Smooth muscle cell (in vitro differentiated cells): ENCODE results near the gene MRPL21. TPM values are rescaled to one million over a fixed set of nuclear protein-coding genes. Genes with fewer than 3 reads are reported as not detected.

Source experiments
- DNase-seq: peaks from one replicate; lab custom pipeline; 2025; ENCODE audit not compliant: unreplicated experiment; lab: John Stamatoyannopoulos, UW
- H2AFZ ChIP-seq: fragments of 200-600 bp; sonication (generic); 2 replicates; pipeline ENCODE4 v1.6.0; 2016; ENCODE audit warnings: antibody characterized with exemption, low read depth, mild to moderate bottlenecking
- H3F3A ChIP-seq: fragments of 200-600 bp; sonication (generic); 2 replicates; pipeline ENCODE4 v1.6.0; 2017; ENCODE audit warnings: antibody characterized with exemption, low read depth
- H3K27ac ChIP-seq: fragments of 200-600 bp; sonication (generic); 2 replicates; pipeline ENCODE4 v1.5.1; 2016; ENCODE audit warnings: low read depth, mild to moderate bottlenecking
- H3K27me3 ChIP-seq: fragments of 200-600 bp; sonication (generic); 2 replicates; pipeline ENCODE4 v1.6.1; 2016; ENCODE audit warnings: low read depth, mild to moderate bottlenecking
- H3K36me3 ChIP-seq: fragments of 200-600 bp; sonication (generic); 2 replicates; pipeline ENCODE4 v1.5.1; 2016; ENCODE audit warnings: low read depth
- H3K4me1 ChIP-seq: fragments of 200-600 bp; sonication (generic); 2 replicates; pipeline ENCODE4 v1.5.1; 2016; ENCODE audit warnings: low read depth
- H3K4me2 ChIP-seq: fragments of 200-600 bp; sonication (generic); 2 replicates; pipeline ENCODE4 v1.6.0; 2016; ENCODE audit warnings: mild to moderate bottlenecking
- H3K4me3 ChIP-seq: fragments of 200-600 bp; sonication (generic); 2 replicates; pipeline ENCODE4 v1.5.1; 2016; ENCODE audit warnings: mild to moderate bottlenecking
- H3K79me2 ChIP-seq: fragments of 200-600 bp; sonication (generic); 2 replicates; pipeline ENCODE4 v1.6.0; 2016; ENCODE audit warnings: low read depth, mild to moderate bottlenecking
- H3K9ac ChIP-seq: fragments of 200-600 bp; sonication (generic); 2 replicates; pipeline ENCODE4 v1.6.0; 2016; ENCODE audit warnings: low read depth
- H3K9me3 ChIP-seq: fragments of 200-600 bp; sonication (generic); replicated peaks from 2 replicates; pipeline ENCODE4 v1.5.1; 2016; ENCODE audit warnings: low read depth
- H4K20me1 ChIP-seq: fragments of 200-600 bp; sonication (generic); 2 replicates; pipeline ENCODE4 v1.6.0; 2016; ENCODE audit warnings: low read depth
- WGBS: methylation state at CpG from one replicate; pipeline ENCODE4 v1.1.7; 2016; ENCODE audit warnings: low lambda C conversion rate; 5-methylcytosine and 5-hydroxymethylcytosine counted together
- polyA plus RNA-seq: library from polyadenylated mRNA; unstranded; fragments of >200 nt; fragmentation: Nextera tagmentation; extraction: Ambion mirVana; gene quantifications from 2 replicates; pipeline ENCODE4 v1.2.1, GENCODE V29; 2016
- total RNA-seq: library from RNA; depleted of rRNA; stranded (reverse); fragments of >200 nt; gene quantifications from 2 replicates; pipeline ENCODE4 v1.2.3, GENCODE V29; 2014
- TF ChIP-seq, protein P1 (sequence below): fragments of 200-600 bp; sonication (generic); IDR thresholded peaks from 2 replicates; pipeline ENCODE4 v1.5.1; 2017; ENCODE audit warnings: borderline replicate concordance, mild to moderate bottlenecking, antibody characterized with exemption; ENCODE audit not compliant: insufficient read depth, poor library complexity, severe bottlenecking

Gene MRPL21
- total and polyA plus RNA-seq, 2 experiments from 2014 or later, result 41.2 to 110 TPM

DNA sequence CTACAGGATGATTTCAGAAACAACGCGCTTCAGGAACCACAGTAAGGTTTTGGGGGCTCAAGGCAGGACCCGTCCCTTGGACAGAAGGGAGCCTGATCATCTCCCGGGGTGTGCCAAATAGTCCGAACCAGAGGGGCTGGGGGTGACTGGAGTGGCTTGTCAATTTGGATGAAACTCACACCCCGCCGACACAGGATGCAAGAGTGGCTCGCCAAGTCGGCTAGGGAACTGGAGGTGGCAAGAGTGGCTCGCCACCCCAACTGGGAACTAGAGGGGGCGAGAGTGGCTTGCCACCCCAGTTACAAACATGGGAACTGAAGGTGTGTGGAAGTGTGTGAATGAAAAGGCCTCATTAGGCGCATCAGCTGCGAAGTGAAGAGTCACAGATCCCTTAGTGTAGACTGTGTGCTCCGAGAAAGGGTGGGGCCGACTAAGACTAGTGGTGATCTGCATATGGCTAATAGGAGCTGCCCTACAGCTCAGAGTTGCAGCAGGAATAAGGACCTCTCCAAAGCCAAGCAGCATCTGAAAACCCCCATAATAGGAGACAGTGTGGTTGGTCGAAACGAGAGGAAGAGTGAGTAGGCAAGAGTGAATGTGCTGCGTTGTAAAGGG, 35.3 kb downstream of the MRPL21 start:
- WGBS, result 84% methylated on average over 18 of the region's 18 CpGs
- Histone ChIP-seq H3K4me1 (no peaks in the 10 kb centered on the region), H3K4me2 (no peak overlapping the region), H3K27ac (no peak overlapping the region), H3F3A (no peaks in the 10 kb centered on the region), H2AFZ (no peak overlapping the region), H3K9me3 (no peaks in the 10 kb centered on the region), H3K4me3 (no peak overlapping the region), H4K20me1 (no peaks in the 10 kb centered on the region), H3K9ac (no peak overlapping the region), H3K27me3 (no peaks in the 10 kb centered on the region), H3K79me2 (no peaks in the 10 kb centered on the region), H3K36me3 (no peaks in the 10 kb centered on the region)
- TF ChIP-seq, protein P1, sequence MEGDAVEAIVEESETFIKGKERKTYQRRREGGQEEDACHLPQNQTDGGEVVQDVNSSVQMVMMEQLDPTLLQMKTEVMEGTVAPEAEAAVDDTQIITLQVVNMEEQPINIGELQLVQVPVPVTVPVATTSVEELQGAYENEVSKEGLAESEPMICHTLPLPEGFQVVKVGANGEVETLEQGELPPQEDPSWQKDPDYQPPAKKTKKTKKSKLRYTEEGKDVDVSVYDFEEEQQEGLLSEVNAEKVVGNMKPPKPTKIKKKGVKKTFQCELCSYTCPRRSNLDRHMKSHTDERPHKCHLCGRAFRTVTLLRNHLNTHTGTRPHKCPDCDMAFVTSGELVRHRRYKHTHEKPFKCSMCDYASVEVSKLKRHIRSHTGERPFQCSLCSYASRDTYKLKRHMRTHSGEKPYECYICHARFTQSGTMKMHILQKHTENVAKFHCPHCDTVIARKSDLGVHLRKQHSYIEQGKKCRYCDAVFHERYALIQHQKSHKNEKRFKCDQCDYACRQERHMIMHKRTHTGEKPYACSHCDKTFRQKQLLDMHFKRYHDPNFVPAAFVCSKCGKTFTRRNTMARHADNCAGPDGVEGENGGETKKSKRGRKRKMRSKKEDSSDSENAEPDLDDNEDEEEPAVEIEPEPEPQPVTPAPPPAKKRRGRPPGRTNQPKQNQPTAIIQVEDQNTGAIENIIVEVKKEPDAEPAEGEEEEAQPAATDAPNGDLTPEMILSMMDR, result no peak
- no peak for DNase-seq

DNA sequence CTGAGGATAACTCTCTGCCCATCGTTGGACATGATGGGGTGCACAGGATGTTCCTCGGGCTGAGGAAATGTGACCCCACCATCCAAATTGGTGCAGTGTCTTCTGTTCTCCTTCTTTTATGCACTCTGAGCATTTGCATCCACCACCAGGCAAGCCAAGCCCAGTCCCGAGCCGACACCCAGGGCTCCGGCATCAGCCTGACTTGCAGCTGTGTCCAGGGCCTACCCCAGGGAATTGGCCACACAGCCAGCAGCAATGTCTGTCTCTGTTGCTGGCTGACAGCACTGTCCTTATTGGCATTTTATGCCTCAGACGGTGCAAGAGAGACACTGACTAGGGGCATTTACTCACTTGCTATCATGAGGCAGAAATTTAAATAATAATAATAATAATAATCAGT, 36.6 kb downstream of the MRPL21 start:
- no peak overlapping the region for H3K27ac ChIP-seq
- DNase-seq, result no peak
- H3K9ac ChIP-seq, result no peak overlapping the region
- no peak overlapping the region for H3K4me3 ChIP-seq
- H3K27me3 ChIP-seq, result no peaks in the 10 kb centered on the region
- H3F3A ChIP-seq, result no peaks in the 10 kb centered on the region
- no peaks in the 10 kb centered on the region for H3K36me3 ChIP-seq
- no peaks in the 10 kb centered on the region for H3K9me3 ChIP-seq
- H3K79me2 ChIP-seq, result no peaks in the 10 kb centered on the region
- no peaks in the 10 kb centered on the region for H4K20me1 ChIP-seq
- H3K4me1 ChIP-seq, result no peaks in the 10 kb centered on the region
- WGBS, result 85% methylated on average over 6 of the region's 6 CpGs
- no peak overlapping the region for H3K4me2 ChIP-seq
- TF ChIP-seq, protein P1, result no peak
- no peak overlapping the region for H2AFZ ChIP-seq

DNA sequence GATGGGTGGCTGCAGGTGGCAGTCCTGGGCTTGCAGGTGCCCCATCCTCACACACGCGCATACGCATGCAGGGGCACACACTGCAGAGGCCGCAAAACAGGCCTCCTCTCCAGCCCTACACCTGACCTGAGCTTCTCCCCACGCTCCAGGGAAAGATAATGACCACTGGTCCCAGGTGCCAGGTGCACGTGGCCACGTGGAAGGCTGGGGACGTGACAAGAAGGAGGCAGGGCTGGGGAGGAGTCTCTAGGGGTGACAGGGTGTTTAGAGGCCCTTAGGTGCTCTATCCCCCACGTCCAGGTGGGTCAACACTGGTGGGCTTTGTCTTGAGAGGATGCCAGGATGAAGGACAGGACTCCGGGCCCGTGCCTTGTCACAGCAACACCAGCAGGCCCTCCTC, 38.4 kb downstream of the MRPL21 start:
- H3K4me2 ChIP-seq, result no peak overlapping the region
- no peak overlapping the region for H2AFZ ChIP-seq
- H3K9me3 ChIP-seq, result no peaks in the 10 kb centered on the region
- H3K27me3 ChIP-seq, result no peaks in the 10 kb centered on the region
- no peaks in the 10 kb centered on the region for H3K4me1 ChIP-seq
- TF ChIP-seq, protein P1, result no peak
- 87% methylated on average over 11 of the region's 11 CpGs for WGBS
- H3F3A ChIP-seq, result no peaks in the 10 kb centered on the region
- no peak overlapping the region for H3K9ac ChIP-seq
- no peak for DNase-seq
- no peak overlapping the region for H3K27ac ChIP-seq
- no peaks in the 10 kb centered on the region for H4K20me1 ChIP-seq
- no peaks in the 10 kb centered on the region for H3K79me2 ChIP-seq
- no peak overlapping the region for H3K4me3 ChIP-seq
- H3K36me3 ChIP-seq, result no peaks in the 10 kb centered on the region

DNA sequence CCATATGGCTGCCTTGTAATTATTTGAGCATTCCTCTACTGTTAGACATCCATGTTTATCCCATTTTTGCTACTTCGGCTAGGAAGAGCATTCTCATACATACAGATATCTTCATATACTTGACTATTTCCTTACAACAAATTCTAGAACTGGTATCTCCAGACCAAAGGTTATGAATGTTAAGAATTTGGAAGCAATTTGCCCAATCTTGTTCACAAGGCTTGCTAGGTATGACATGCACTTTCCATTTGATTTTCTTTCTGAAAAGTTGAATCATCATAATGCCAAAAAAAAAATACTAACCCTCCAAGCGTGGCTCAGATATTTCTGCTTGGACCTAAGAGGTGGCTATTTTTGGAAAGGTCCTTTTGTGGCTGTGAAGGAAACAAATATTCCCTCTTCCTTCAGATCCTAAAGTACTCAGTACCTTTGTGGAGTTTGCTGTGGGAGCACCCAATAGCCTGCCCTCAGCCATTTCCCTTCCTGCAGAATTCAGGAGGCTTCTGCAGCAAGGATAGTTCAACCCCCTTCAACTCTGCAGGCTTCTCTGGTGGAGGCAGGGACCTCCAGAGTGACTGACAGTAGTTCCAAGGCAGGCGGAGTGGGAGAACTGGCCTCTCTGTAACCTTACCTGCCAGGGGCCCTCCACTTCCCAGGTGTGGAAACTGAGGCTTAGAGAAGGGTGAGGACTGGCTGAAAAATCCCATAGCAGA, 39.9 kb downstream of the MRPL21 start:
- Histone ChIP-seq H2AFZ (no peak overlapping the region), H3K4me2 (no peak overlapping the region), H3K4me3 (no peak overlapping the region), H3K79me2 (no peaks in the 10 kb centered on the region), H3K4me1 (no peaks in the 10 kb centered on the region), H3K36me3 (no peaks in the 10 kb centered on the region), H3K27ac (no peak overlapping the region), H3K9me3 (no peaks in the 10 kb centered on the region), H4K20me1 (no peaks in the 10 kb centered on the region), H3K27me3 (no peaks in the 10 kb centered on the region), H3F3A (no peaks in the 10 kb centered on the region), H3K9ac (no peak overlapping the region)
- 89% methylated on average over 3 of the region's 3 CpGs for WGBS
- DNase-seq, result no peak
- TF ChIP-seq, protein P1, result no peak
